22Rv1 (cell line): Measurements from ENCODE around the gene MACC1.

Experiments
- ZFX ChIP-seq: fragments of 450-650 bp; IDR thresholded peaks from 2 replicates; pipeline ENCODE4 v1.6.1; 2017; ENCODE audit warnings: antibody characterized with exemption, borderline replicate concordance
- TF ChIP-seq, protein P1 (sequence below): fragments of 450-650 bp; IDR thresholded peaks from 2 replicates; pipeline ENCODE4 v1.5.1; 2017; ENCODE audit warnings: mild to moderate bottlenecking

DNA sequence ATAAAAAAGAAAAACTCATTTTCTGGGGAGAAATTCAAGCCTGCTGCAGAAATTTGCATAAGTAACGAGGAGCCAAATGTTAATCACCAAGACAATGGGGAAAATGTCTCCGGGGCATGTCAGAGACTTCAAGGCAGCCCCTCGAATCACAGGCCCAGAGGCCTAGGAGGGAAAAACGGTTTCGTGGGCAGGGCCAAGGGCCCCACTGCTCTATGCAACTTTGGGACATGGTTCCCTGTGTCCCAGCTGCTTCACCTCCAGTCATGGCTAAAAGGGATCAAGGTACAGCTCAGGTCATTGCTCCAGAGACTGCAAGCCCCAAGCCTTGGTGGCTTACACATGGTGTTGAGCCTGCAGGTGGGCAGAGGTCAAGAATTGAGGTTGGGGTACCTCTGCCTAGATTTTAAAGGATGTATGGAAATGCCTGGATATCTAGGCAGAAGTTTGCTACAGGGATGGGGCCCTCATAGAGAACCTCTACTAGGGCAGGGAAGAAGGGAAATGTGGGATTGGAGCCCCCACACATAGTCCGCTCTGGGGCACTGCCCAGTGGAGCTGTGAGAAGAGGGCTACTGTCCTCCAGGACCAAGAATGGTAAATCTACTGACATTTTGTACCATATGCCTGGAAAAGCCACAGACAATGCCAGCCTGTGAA, 8.4 kb downstream of the MACC1 start:
- TF ChIP-seq, protein P1, sequence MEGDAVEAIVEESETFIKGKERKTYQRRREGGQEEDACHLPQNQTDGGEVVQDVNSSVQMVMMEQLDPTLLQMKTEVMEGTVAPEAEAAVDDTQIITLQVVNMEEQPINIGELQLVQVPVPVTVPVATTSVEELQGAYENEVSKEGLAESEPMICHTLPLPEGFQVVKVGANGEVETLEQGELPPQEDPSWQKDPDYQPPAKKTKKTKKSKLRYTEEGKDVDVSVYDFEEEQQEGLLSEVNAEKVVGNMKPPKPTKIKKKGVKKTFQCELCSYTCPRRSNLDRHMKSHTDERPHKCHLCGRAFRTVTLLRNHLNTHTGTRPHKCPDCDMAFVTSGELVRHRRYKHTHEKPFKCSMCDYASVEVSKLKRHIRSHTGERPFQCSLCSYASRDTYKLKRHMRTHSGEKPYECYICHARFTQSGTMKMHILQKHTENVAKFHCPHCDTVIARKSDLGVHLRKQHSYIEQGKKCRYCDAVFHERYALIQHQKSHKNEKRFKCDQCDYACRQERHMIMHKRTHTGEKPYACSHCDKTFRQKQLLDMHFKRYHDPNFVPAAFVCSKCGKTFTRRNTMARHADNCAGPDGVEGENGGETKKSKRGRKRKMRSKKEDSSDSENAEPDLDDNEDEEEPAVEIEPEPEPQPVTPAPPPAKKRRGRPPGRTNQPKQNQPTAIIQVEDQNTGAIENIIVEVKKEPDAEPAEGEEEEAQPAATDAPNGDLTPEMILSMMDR, result no peak
- no peak for TF ChIP-seq ZFX
